Stomach (tissue), 9 donors: ENCODE data around the gene PRAME. TPM values are rescaled to one million over a fixed set of nuclear protein-coding genes. Genes with fewer than 3 reads are reported as not detected.
"Not testable (repeated sequence)": the region's sequence is repeated elsewhere in the genome, so short reads cannot be mapped to it uniquely, and the experiment has no call there.

Experiments used
- DNase-seq, 2 donors: peaks; one replicate each; pipeline versions ENCODE4 v3.0.0 to v3.0.0-alpha.2; 2013 to 2019
- H3K27ac ChIP-seq, 5 donors: fragments of 200-600 bp in 4 of 5; sonication (generic) in 4 of 5; one replicate each; pipeline ENCODE4 v1.5.1; 2013 to 2019; ENCODE audit warnings: mild to moderate bottlenecking in 1 of 5, moderate library complexity in 1 of 5
- H3K27me3 ChIP-seq, 3 donors: fragments of 200-600 bp; sonication (generic); one replicate each; pipeline ENCODE4 v1.5.1; 2017 to 2019; ENCODE audit warnings: mixed run types in 1 of 3
- H3K36me3 ChIP-seq, 4 donors: fragments of 200-600 bp; sonication (generic); 1 replicate in 3 of 4; 2 replicates in 1 of 4; pipeline ENCODE4 v1.5.1; 2016 to 2019
- H3K4me1 ChIP-seq, 4 donors: fragments of 200-600 bp; sonication (generic); one replicate each; pipeline ENCODE4 v1.5.1; 2016 to 2019
- H3K4me3 ChIP-seq, 4 donors: fragments of 200-600 bp; sonication (generic) in 3 of 4; one replicate each; pipeline ENCODE4 v1.5.1; 2016 to 2019; ENCODE audit warnings: mild to moderate bottlenecking in 1 of 4
- H3K9me3 ChIP-seq, 4 donors: fragments of 200-600 bp; sonication (generic); one replicate each; pipeline ENCODE4 v1.5.1; 2016 to 2019
- EP300 ChIP-seq: sonication (generic); formaldehyde crosslinking; IDR thresholded peaks from one replicate; pipeline ENCODE4 v1.6.1; 2017; ENCODE audit warnings: antibody characterized with exemption
- POLR2A ChIP-seq, 4 donors: fragments of 450-650 bp; IDR thresholded peaks; one replicate each; pipeline ENCODE4 v1.6.1; 2016; ENCODE audit warnings: antibody characterized with exemption in 4 of 4, control low read depth in 2 of 4, mild to moderate bottlenecking in 1 of 4, moderate library complexity in 1 of 4
- POLR2AphosphoS5 ChIP-seq, 3 donors: sonication (generic); formaldehyde crosslinking; IDR thresholded peaks; one replicate each; pipeline ENCODE4 v1.6.1; 2016; ENCODE audit warnings: antibody characterized with exemption in 3 of 3
- WGBS, 5 donors: extraction: QIAGEN DNeasy Blood & Tissue Kit in 3 of 5; methylation state at CpG; one replicate each; pipeline versions ENCODE4 v1.1.5 to v1.1.7; 2013 to 2018; 5-methylcytosine and 5-hydroxymethylcytosine counted together
- intact Hi-C: fragments of 100-400 bp; cut with DNase I; formaldehyde crosslinking; loops from one replicate; pipeline ENCODE4 v1.15.1; 2023; ENCODE audit warnings: low total_unique reads
- polyA plus RNA-seq, 3 donors: library from polyadenylated mRNA; stranded (reverse); fragments of 200-250 nt; gene quantifications; one replicate each; pipeline ENCODE4 v1.2.3, GENCODE V29; 2013
- total RNA-seq, 5 donors: library from RNA; depleted of rRNA; stranded (reverse); fragments of >200 nt; gene quantifications; one replicate each; pipeline versions ENCODE4 v1.1.0 to v1.2.3, GENCODE V29; 2014 to 2016
- TF ChIP-seq, protein P1 (sequence below), 7 experiments: fragments of 450-650 bp in 4 of 7; fragments of 200-600 bp in 3 of 7; sonication (generic) in 3 of 7; IDR thresholded peaks; one replicate each; pipeline ENCODE4 v1.5.1; 2016 to 2019; ENCODE audit warnings: antibody characterized with exemption in 7 of 7, control low read depth in 2 of 7, mild to moderate bottlenecking in 1 of 7
- donor health status: healthy with polysubstance abuse.
- donor health status: Bipolar disorder and iron deficiency.
- donor health status: healthy.

Gene PRAME
- total and polyA plus RNA-seq, 8 donors: not detected

DNA sequence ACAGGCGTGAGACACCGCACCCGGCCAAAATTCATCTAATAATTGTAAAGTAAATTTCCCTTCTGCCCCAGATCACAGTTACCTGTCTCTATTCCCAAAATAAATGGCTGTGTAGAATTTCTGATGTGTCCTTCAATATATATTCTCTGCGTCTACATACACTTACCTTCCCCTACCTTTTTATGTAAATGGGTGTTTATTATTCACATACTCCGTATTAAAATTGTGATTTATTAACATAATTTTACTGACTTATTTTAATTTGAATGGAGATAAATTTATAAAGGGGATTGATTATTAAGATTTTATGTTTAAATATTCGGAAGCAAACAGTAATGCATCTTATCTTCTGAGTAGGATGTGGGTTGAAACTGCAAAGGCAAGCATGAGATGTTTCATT, 22.6 kb downstream of the PRAME start:
- TF ChIP-seq POLR2AphosphoS5 (IDR thresholded peaks at IDR 0.05) (no peak), EP300 (no peak), POLR2A (IDR thresholded peaks at IDR 0.05) (no peak)
- TF ChIP-seq, protein P1, sequence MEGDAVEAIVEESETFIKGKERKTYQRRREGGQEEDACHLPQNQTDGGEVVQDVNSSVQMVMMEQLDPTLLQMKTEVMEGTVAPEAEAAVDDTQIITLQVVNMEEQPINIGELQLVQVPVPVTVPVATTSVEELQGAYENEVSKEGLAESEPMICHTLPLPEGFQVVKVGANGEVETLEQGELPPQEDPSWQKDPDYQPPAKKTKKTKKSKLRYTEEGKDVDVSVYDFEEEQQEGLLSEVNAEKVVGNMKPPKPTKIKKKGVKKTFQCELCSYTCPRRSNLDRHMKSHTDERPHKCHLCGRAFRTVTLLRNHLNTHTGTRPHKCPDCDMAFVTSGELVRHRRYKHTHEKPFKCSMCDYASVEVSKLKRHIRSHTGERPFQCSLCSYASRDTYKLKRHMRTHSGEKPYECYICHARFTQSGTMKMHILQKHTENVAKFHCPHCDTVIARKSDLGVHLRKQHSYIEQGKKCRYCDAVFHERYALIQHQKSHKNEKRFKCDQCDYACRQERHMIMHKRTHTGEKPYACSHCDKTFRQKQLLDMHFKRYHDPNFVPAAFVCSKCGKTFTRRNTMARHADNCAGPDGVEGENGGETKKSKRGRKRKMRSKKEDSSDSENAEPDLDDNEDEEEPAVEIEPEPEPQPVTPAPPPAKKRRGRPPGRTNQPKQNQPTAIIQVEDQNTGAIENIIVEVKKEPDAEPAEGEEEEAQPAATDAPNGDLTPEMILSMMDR (IDR thresholded peaks at IDR 0.05): no peak
- no peaks in the 10 kb centered on the region for H3K4me1 ChIP-seq
- H3K27ac ChIP-seq: no peak overlapping the region
- peaks cover 0 to 29% (median 0%) of the 10 kb centered on the region in 3 donors for H3K27me3 ChIP-seq
- intact Hi-C loops: no loop called here
- peaks cover 3 to 8% (median 4%) of the 10 kb centered on the region in 4 donors for H3K9me3 ChIP-seq
- WGBS, 5 donors: 70 to 86% (median 78%) methylated on average over 6 of the region's 6 CpGs
- no peaks in the 10 kb centered on the region for H3K36me3 ChIP-seq
- no peak for DNase-seq
- no peak overlapping the region for H3K4me3 ChIP-seq

DNA sequence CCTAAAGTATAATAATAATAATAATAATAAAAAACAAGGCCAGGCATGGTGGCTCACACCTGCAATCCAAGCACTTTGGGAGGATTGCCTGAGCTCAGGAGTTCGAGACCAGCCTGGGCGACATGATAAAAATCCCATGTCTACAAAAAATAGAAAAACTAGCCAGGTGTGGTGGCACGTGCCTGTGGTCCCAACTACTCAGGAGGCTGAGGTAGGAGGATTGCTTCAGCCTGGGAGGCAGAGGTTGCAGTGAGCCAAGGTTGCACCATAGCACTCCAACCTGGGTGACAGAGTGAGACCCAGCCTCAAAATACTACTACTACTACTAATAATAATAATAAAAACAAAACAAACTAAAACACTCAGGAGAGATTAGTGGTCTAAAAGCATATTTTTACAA, 23.4 kb downstream of the PRAME start:
- DNase-seq: no peak
- WGBS, 5 donors: 79 to 85% (median 80%) methylated on average over 3 of the region's 3 CpGs

DNA sequence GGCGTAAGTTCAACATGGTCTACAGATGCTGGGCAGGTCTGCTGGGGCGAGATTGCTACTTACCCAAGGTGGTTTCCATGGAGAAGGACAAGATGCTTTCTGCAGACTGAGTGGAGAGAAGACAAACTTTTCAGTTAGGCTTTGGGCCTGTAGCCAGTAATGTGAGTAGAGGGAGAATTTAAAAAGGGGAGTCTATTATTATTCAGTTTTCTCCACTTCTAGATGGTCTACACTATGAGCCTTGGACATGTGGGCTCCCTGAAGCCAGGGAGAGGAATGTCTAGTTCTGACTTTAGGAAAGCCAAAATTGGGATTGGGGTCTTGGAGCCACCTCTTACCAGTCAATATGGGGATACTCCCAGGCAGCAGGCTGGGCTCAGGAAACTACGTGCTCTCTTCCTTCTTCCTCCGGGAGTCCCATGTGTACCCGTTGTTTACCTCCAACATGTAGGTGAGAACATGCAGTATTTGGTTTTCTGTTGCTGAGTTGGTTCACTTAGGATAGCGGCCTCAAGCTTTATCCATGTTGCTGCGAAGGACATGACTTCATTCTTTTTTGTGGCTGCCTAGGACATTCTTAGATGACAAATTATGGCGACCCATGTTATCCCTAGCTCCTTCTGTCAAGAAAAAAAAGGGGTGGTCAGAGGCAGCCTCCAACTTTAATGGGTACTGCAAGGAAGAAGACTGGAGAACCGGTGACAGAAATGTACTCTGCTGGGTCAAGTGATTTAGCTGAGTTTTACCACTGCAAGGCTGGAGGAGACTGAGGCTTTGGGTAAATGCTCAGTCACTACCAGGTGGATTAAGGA, 24.3 kb downstream of the PRAME start:
- H3K4me3 ChIP-seq: no peak overlapping the region
- H3K9me3 ChIP-seq: peaks cover 0 to 2% (median 0%) of the 10 kb centered on the region in 4 donors
- no peak for DNase-seq
- H3K36me3 ChIP-seq: no peaks in the 10 kb centered on the region
- 79 to 88% (median 84%) methylated on average over 9 of the region's 9 CpGs for WGBS, 5 donors
- no peaks in the 10 kb centered on the region for H3K4me1 ChIP-seq
- TF ChIP-seq EP300: no peak
- TF ChIP-seq POLR2A (IDR thresholded peaks at IDR 0.05): no peak
- TF ChIP-seq, protein P1 (IDR thresholded peaks at IDR 0.05): no peak
- no peak for TF ChIP-seq POLR2AphosphoS5 (IDR thresholded peaks at IDR 0.05)
- H3K27ac ChIP-seq: no peak overlapping the region
- intact Hi-C loops: no loop called here
- peaks cover 0 to 18% (median 0%) of the 10 kb centered on the region in 3 donors for H3K27me3 ChIP-seq

More for the DNA sequence above, 23.4 kb downstream of the PRAME start:
- no peaks in the 10 kb centered on the region for H3K36me3 ChIP-seq
- H3K4me3 ChIP-seq: no peak overlapping the region
- TF ChIP-seq, protein P1 (IDR thresholded peaks at IDR 0.05): no peak
- TF ChIP-seq EP300 (no peak), POLR2AphosphoS5 (IDR thresholded peaks at IDR 0.05) (no peak), POLR2A (IDR thresholded peaks at IDR 0.05) (no peak)
- H3K4me1 ChIP-seq: no peaks in the 10 kb centered on the region
- peaks cover 0 to 21% (median 0%) of the 10 kb centered on the region in 3 donors for H3K27me3 ChIP-seq
- H3K9me3 ChIP-seq: peaks cover 3 to 8% (median 4%) of the 10 kb centered on the region in 4 donors
- intact Hi-C loops: no loop called here
- no peak overlapping the region for H3K27ac ChIP-seq

DNA sequence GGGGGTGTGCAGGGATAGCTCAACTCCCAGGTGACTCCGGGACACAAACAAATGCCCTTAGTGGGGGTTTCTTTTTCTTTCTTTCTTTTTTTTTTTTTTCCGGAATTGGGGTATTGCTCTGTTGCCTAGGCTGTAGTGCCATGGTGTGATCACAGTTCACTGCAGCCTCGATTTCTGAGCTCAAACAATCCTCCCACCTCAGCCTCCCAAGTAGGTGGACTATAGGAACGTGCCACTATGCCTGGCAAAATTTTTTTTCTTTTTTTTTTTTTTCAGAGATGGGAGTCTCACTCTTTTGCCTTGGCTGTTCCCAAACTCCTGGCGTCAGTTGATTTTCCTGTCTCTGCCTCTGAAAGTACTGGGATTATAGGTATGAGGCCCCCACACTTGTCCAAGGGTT, 25.2 kb downstream of the PRAME start:
- no peaks in the 10 kb centered on the region for H3K9me3 ChIP-seq
- H3K4me3 ChIP-seq: no peak overlapping the region
- no peak for TF ChIP-seq POLR2A (IDR thresholded peaks at IDR 0.05)
- H3K27me3 ChIP-seq: peaks cover 0 to 18% (median 0%) of the 10 kb centered on the region in 3 donors
- H3K36me3 ChIP-seq: no peaks in the 10 kb centered on the region
- no peak for DNase-seq
- no peaks in the 10 kb centered on the region for H3K4me1 ChIP-seq
- 68 to 73% (median 69%) methylated on average over 5 of the region's 5 CpGs for WGBS, 5 donors
- intact Hi-C loops: no loop called here
- no peak overlapping the region for H3K27ac ChIP-seq

DNA sequence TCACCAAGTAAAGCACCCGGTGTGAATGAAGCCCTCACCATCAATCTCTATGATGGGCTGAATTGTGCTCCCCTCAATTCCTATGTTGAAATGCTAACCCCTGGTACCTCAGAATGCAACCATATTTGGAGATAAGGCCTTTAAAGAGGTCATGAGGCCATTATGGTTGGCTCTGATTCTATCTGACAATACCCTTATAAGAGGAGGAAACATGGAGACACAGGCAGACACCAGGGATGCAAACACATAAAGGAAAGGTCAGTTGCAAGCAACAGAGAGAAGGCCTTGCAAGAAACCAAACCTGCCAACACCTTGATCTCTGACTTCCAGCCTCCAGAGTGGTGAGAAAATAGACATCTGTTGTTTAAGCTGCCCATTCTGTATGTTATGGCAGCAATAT, 25.6 kb downstream of the PRAME start:
- TF ChIP-seq POLR2AphosphoS5 (IDR thresholded peaks at IDR 0.05): no peak
- no peak for TF ChIP-seq POLR2A (IDR thresholded peaks at IDR 0.05)
- TF ChIP-seq EP300: no peak
- TF ChIP-seq, protein P1 (IDR thresholded peaks at IDR 0.05): no peak
- Histone ChIP-seq H3K9me3 (no peaks in the 10 kb centered on the region), H3K27ac (no peak overlapping the region), H3K36me3 (no peaks in the 10 kb centered on the region), H3K27me3 (peaks cover 0 to 18% (median 0%) of the 10 kb centered on the region in 3 donors), H3K4me3 (no peak overlapping the region), H3K4me1 (no peaks in the 10 kb centered on the region)
- 79 to 93% (median 89%) methylated on average over 1 of the region's 1 CpG for WGBS, 5 donors
- intact Hi-C loops: no loop called here
- DNase-seq: no peak

DNA sequence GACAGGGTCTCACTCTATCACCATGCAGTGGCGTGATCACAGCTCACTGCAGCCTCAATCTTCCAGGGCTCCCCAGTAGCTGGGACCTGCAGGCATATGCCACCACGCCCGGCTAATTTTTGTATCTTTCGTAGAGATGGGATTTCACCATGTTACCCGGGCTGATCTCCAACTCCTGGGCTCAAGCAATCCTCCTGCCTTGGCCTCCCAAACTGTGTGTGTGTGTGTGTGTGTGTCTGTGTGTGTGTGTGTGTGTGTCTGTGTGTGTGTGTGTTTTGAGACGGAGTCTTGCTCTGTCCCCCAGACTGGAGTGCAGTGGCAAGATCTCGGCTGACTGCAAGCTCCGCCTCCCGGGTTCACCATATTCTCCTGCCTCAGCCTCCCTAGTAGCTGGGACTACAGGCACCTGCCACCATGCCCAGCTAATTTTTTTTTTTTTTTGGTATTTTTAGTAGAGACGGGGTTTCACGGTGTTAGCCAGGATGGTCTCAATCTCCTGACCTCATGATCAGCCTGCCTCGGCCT, 26.5 kb downstream of the PRAME start:
- DNase-seq: not testable (repeated sequence)

More for the DNA sequence above, 26.5 kb downstream of the PRAME start:
- peaks cover 0 to 18% (median 0%) of the 10 kb centered on the region in 3 donors for H3K27me3 ChIP-seq
- H3K4me1 ChIP-seq, H3K27ac ChIP-seq, H3K4me3 ChIP-seq, H3K36me3 ChIP-seq, H3K9me3 ChIP-seq, intact Hi-C loops: not testable (repeated sequence)
- 81 to 88% (median 87%) methylated on average over 12 of the region's 12 CpGs for WGBS, 5 donors
